Astrocyte (in vitro differentiated cells and primary cell): ENCODE results near the gene SLC47A1. TPM values are rescaled to one million over a fixed set of nuclear protein-coding genes. Genes with fewer than 3 reads are reported as not detected.
"Not testable (repeated sequence)": the region's sequence is repeated elsewhere in the genome, so short reads cannot be mapped to it uniquely, and the experiment has no call there.

ENCODE experiments used
- DNase-seq: peaks from one replicate; pipeline ENCODE4 v3.0.0-alpha.2; 2010; ENCODE audit warnings: low read depth
- FAIRE-seq: peaks from 2 replicates; lab custom pipeline; 2011; peaks lifted over from hg19 to GRCh38; lab: Jason Lieb, UNC
- H2AFZ ChIP-seq: 2 replicates; pipeline ENCODE4 v1.6.0; 2012; ENCODE audit warnings: low read depth, low read length, inconsistent platforms
- H3K27ac ChIP-seq: 2 replicates; pipeline ENCODE4 v1.5.1; 2011; ENCODE audit warnings: low read depth, low read length, inconsistent platforms
- H3K27me3 ChIP-seq: 2 replicates; pipeline ENCODE4 v1.6.0; 2011; ENCODE audit warnings: low read length, inconsistent platforms; ENCODE audit not compliant: insufficient read depth
- H3K36me3 ChIP-seq: 2 replicates; pipeline ENCODE4 v1.5.1; 2011; ENCODE audit warnings: low read length, inconsistent platforms; ENCODE audit not compliant: insufficient read depth
- H3K4me1 ChIP-seq: 2 replicates; pipeline ENCODE4 v1.5.1; 2011; ENCODE audit warnings: low read length, inconsistent platforms; ENCODE audit not compliant: insufficient read depth
- H3K4me2 ChIP-seq: 2 replicates; pipeline ENCODE4 v1.6.0; 2012; ENCODE audit warnings: low read length, inconsistent platforms
- H3K4me3 ChIP-seq: 2 replicates; pipeline ENCODE4 v1.5.1; 2011; ENCODE audit warnings: low read depth, mild to moderate bottlenecking, low read length, inconsistent platforms; ENCODE audit not compliant: insufficient read depth
- H3K79me2 ChIP-seq: 2 replicates; pipeline ENCODE4 v1.6.0; 2012; ENCODE audit warnings: mild to moderate bottlenecking, low read length, inconsistent platforms; ENCODE audit not compliant: insufficient read depth
- H3K9ac ChIP-seq: 2 replicates; pipeline ENCODE4 v1.6.0; 2012; ENCODE audit warnings: mild to moderate bottlenecking, low read length, inconsistent platforms
- H3K9me3 ChIP-seq: 2 replicates; pipeline ENCODE4 v1.5.1; 2012; ENCODE audit warnings: low read depth, mild to moderate bottlenecking, low read length, inconsistent platforms; ENCODE audit not compliant: insufficient read depth
- H4K20me1 ChIP-seq: 2 replicates; pipeline ENCODE4 v1.6.0; 2012; ENCODE audit warnings: low read length, inconsistent platforms; ENCODE audit not compliant: insufficient read depth
- H3K27ac Mint-ChIP-seq: one replicate; pipeline ENCODE4 v1.8.0; 2021; ENCODE audit warnings: mild to moderate bottlenecking, mixed read lengths; ENCODE audit not compliant: unreplicated experiment
- H3K27me3 Mint-ChIP-seq: one replicate; pipeline ENCODE4 v1.8.0; 2021; ENCODE audit warnings: low read depth, mixed read lengths; ENCODE audit not compliant: unreplicated experiment
- H3K36me3 Mint-ChIP-seq: one replicate; pipeline ENCODE4 v1.8.0; 2021; ENCODE audit warnings: low read depth, mixed read lengths; ENCODE audit not compliant: unreplicated experiment
- H3K4me1 Mint-ChIP-seq: one replicate; pipeline ENCODE4 v1.8.0; 2021; ENCODE audit warnings: low read depth, mixed read lengths; ENCODE audit not compliant: unreplicated experiment
- H3K4me3 Mint-ChIP-seq: one replicate; pipeline ENCODE4 v1.8.0; 2021; ENCODE audit warnings: mild to moderate bottlenecking, moderate library complexity, mixed read lengths; ENCODE audit not compliant: unreplicated experiment
- H3K9me3 Mint-ChIP-seq: one replicate; pipeline ENCODE4 v1.8.0; 2021; ENCODE audit warnings: mild to moderate bottlenecking, mixed read lengths; ENCODE audit not compliant: unreplicated experiment
- CTCF ChIP-seq: IDR thresholded peaks from 2 replicates; pipeline ENCODE4 v1.5.1; 2011; ENCODE audit warnings: low read depth, mild to moderate bottlenecking, inconsistent platforms, low read length, moderate library complexity; ENCODE audit not compliant: insufficient read depth
- EZH2 ChIP-seq: IDR thresholded peaks from 2 replicates; pipeline ENCODE4 v1.6.1; 2012; ENCODE audit warnings: mild to moderate bottlenecking, low read length, inconsistent platforms; ENCODE audit not compliant: insufficient read depth
- total RNA-seq: library from RNA; stranded (reverse); gene quantifications from 2 replicates; pipeline ENCODE4 v1.2.1, GENCODE V29; 2021

Gene SLC47A1
- total RNA-seq, 1 donor from 2014 or later: 0.75 TPM

- Histone ChIP-seq H3K9ac (no peak overlapping the region), H3K4me1 (no peaks in the 10 kb centered on the region), H3K27me3 (peaks cover 38% of the 10 kb centered on the region), H4K20me1 (no peaks in the 10 kb centered on the region), H3K36me3 (no peaks in the 10 kb centered on the region), H2AFZ (no peak overlapping the region), H3K9me3 (no peaks in the 10 kb centered on the region), H3K27ac (no peak overlapping the region), H3K4me2 (no peak overlapping the region), H3K4me3 (no peak overlapping the region), H3K79me2 (no peaks in the 10 kb centered on the region)
- H3K27me3 Mint-ChIP-seq: peaks cover 55% of the 10 kb centered on the region
- FAIRE-seq: no peak
- H3K9me3 Mint-ChIP-seq: no peaks in the 10 kb centered on the region
- no peaks in the 10 kb centered on the region for H3K36me3 Mint-ChIP-seq
- H3K4me1 Mint-ChIP-seq: peaks cover 1% of the 10 kb centered on the region
- no peak for DNase-seq
- H3K27ac Mint-ChIP-seq: no peak overlapping the region
- TF ChIP-seq CTCF (no peak), EZH2 (no peak)
- H3K4me3 Mint-ChIP-seq: no peak overlapping the region
These were observed 44.9 kb downstream of the SLC47A1 start for GRCh38 chr17:19578545-19578944.

- FAIRE-seq: no peak
- peak overlapping the region; percentile 82 for H3K4me2 ChIP-seq
- no peak overlapping the region for H3K4me3 ChIP-seq
- H3K27me3 ChIP-seq: peaks cover 38% of the 10 kb centered on the region
- DNase-seq: no peak
- no peaks in the 10 kb centered on the region for H3K79me2 ChIP-seq
- no peaks in the 10 kb centered on the region for H4K20me1 ChIP-seq
- Mint-ChIP-seq H3K27me3 (peaks cover 55% of the 10 kb centered on the region), H3K9me3 (no peaks in the 10 kb centered on the region), H3K27ac (no peak overlapping the region), H3K4me3 (peak overlapping the region; percentile 68), H3K36me3 (no peaks in the 10 kb centered on the region), H3K4me1 (peaks cover 1% of the 10 kb centered on the region)
- TF ChIP-seq EZH2: no peak
- TF ChIP-seq CTCF: no peak
- H3K4me1 ChIP-seq: no peaks in the 10 kb centered on the region
- H2AFZ ChIP-seq: no peak overlapping the region
- no peak overlapping the region for H3K9ac ChIP-seq
- no peak overlapping the region for H3K27ac ChIP-seq
- H3K9me3 ChIP-seq: no peaks in the 10 kb centered on the region
- no peaks in the 10 kb centered on the region for H3K36me3 ChIP-seq
These were observed 45.6 kb downstream of the SLC47A1 start for GRCh38 chr17:19579192-19579761.

GRCh38 chr17:19579867-19580565, 46.4 kb downstream of the SLC47A1 start:
- Mint-ChIP-seq H3K9me3 (no peaks in the 10 kb centered on the region), H3K4me3 (peak overlapping the region; percentile 73), H3K27ac (no peak overlapping the region), H3K4me1 (peaks cover 1% of the 10 kb centered on the region), H3K27me3 (peaks cover 49% of the 10 kb centered on the region), H3K36me3 (no peaks in the 10 kb centered on the region)
- FAIRE-seq (no peak), DNase-seq (no peak)
- Histone ChIP-seq H3K9me3 (no peaks in the 10 kb centered on the region), H3K27ac (no peak overlapping the region), H3K79me2 (no peaks in the 10 kb centered on the region), H2AFZ (peak overlapping the region; percentile 84), H4K20me1 (no peaks in the 10 kb centered on the region), H3K4me2 (peak overlapping the region; percentile 82), H3K36me3 (no peaks in the 10 kb centered on the region), H3K4me3 (peak overlapping the region; percentile 33), H3K27me3 (peaks cover 38% of the 10 kb centered on the region), H3K4me1 (no peaks in the 10 kb centered on the region), H3K9ac (no peak overlapping the region)
- TF ChIP-seq EZH2 (peak; percentile 70), CTCF (no peak)

GRCh38 chr17:19580566-19580920, 46.9 kb downstream of the SLC47A1 start:
- H3K36me3 ChIP-seq, H4K20me1 ChIP-seq, H2AFZ ChIP-seq, H3K9ac ChIP-seq, FAIRE-seq, H3K36me3 Mint-ChIP-seq, H3K27ac Mint-ChIP-seq, H3K4me1 ChIP-seq, H3K9me3 ChIP-seq, DNase-seq, H3K4me1 Mint-ChIP-seq, H3K27ac ChIP-seq, H3K79me2 ChIP-seq, H3K9me3 Mint-ChIP-seq, H3K4me3 ChIP-seq: not testable (repeated sequence)
- Histone ChIP-seq H3K27me3 (peaks cover 37% of the 10 kb centered on the region), H3K4me2 (peak overlapping the region; percentile 82)
- Mint-ChIP-seq H3K27me3 (peaks cover 48% of the 10 kb centered on the region), H3K4me3 (peak overlapping the region; percentile 73)
